ENCODE results near the gene CACHD1. TPM values are rescaled to one million over a fixed set of nuclear protein-coding genes. Genes with fewer than 3 reads are reported as not detected.

CACHD1 gene
- total and polyA plus RNA-seq, 11 donors: 0.89 to 10.0 (median 2.4) TPM

DNA sequence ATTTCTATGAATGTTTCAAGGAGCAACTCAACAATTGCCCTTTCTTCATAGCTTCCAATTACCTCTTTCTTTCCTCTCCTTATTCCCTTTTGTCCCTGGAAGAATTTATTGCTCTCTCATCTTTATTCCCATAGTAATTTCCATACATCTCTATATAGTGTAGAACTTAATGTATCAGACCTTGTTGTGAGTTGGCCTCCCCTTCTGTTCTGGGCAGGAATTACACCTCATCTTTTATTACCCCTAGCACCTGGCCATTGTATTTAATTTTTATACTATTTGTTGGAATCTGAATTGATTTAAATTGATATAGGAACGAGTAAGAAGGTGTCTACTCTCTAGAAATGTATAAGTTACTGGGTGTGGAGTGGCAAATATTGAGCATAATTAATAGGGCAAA, 114.5 kb downstream of the CACHD1 start:
- Histone ChIP-seq H3K9me3 (no peaks in the 10 kb centered on the region), H3K4me1 (peaks cover 0 to 15% (median 0%) of the 10 kb centered on the region in 12 donors), H3K36me3 (no peaks in the 10 kb centered on the region), H3K27me3 (no peaks in the 10 kb centered on the region), H3K4me3 (no peak overlapping the region), H3K27ac (no peak overlapping the region)
- DNase-seq (no peak), ATAC-seq (no peak)
- TF ChIP-seq, protein P1, sequence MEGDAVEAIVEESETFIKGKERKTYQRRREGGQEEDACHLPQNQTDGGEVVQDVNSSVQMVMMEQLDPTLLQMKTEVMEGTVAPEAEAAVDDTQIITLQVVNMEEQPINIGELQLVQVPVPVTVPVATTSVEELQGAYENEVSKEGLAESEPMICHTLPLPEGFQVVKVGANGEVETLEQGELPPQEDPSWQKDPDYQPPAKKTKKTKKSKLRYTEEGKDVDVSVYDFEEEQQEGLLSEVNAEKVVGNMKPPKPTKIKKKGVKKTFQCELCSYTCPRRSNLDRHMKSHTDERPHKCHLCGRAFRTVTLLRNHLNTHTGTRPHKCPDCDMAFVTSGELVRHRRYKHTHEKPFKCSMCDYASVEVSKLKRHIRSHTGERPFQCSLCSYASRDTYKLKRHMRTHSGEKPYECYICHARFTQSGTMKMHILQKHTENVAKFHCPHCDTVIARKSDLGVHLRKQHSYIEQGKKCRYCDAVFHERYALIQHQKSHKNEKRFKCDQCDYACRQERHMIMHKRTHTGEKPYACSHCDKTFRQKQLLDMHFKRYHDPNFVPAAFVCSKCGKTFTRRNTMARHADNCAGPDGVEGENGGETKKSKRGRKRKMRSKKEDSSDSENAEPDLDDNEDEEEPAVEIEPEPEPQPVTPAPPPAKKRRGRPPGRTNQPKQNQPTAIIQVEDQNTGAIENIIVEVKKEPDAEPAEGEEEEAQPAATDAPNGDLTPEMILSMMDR (IDR thresholded peaks at IDR 0.05): peak in 1 of 12 donors; percentile 16
- TF ChIP-seq POLR2A (IDR thresholded peaks at IDR 0.05): no peak
- intact Hi-C loops (cut with DNase I): loop anchor here in 1 of 10 donors (10.0 kb wide), 1 partner anchor 50 kb away; no protein-coding TSS in a partner anchor
- WGBS, 4 donors: 93 to 98% (median 95%) methylated on average over 1 of the region's 1 CpG

DNA sequence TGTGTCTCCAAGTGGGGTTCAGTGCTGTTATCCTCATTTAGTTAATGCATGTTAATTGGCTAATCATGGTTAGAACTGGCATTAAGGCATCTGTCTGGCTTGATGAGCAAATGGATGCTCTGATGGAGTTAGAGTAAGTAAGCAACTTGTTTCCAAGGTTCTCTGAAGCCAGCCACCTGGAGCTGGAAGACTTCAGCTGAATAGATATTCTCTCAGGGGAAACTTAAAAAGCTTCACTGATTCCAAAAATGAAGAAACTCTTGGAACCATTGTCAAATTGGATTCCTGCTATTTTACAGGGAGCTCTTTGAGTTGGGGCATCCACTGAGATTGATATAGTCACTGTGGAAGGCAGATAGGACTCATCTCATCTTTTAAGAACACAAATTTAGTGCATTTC, 118.9 kb downstream of the CACHD1 start:
- ATAC-seq: no peak
- no peak overlapping the region for H3K27ac ChIP-seq
- intact Hi-C loops (cut with DNase I): loop anchor here in 1 of 10 donors (10.0 kb wide), 1 partner anchor 46 kb away; no protein-coding TSS in a partner anchor
- no peaks in the 10 kb centered on the region for H3K4me1 ChIP-seq
- H3K9me3 ChIP-seq: no peaks in the 10 kb centered on the region
- H3K4me3 ChIP-seq: no peak overlapping the region
- no peak for DNase-seq
- H3K36me3 ChIP-seq: no peaks in the 10 kb centered on the region
- H3K27me3 ChIP-seq: no peaks in the 10 kb centered on the region
- TF ChIP-seq, protein P1 (IDR thresholded peaks at IDR 0.05): no peak
- no peak for TF ChIP-seq POLR2A (IDR thresholded peaks at IDR 0.05)

DNA sequence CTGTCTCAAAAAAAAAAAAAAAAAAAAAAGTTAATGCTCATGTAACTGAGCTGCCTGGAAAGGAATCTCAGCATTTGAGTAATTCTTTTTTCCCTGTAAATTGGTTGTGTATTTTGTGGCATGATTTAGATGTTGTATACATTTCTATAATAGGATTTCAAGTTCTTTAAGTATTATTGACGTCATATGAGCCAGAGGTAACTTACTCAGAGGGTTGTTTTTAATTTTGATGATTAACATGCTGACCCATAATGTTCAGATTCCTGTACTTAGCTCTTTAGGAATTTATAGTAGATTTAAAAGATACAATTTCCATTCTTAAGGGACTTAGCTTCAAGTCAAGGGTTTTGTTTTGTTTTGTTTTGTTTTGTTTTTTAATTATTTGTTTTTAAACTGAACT, 120.4 kb downstream of the CACHD1 start:
- no peaks in the 10 kb centered on the region for H3K9me3 ChIP-seq
- TF ChIP-seq, protein P1 (IDR thresholded peaks at IDR 0.05): no peak
- TF ChIP-seq POLR2A (IDR thresholded peaks at IDR 0.05): no peak
- WGBS, 4 donors: 94 to 99% (median 97%) methylated on average over 1 of the region's 1 CpG
- H3K27me3 ChIP-seq: no peaks in the 10 kb centered on the region
- H3K4me3 ChIP-seq: no peak overlapping the region
- no peaks in the 10 kb centered on the region for H3K36me3 ChIP-seq
- no peaks in the 10 kb centered on the region for H3K4me1 ChIP-seq
- ATAC-seq (no peak), DNase-seq (no peak)
- intact Hi-C loops (cut with DNase I): loop anchor here in 1 of 10 donors (10.0 kb wide), 1 partner anchor 116 kb away; the partner anchor contains the start of gene CACHD1
- no peak overlapping the region for H3K27ac ChIP-seq

DNA sequence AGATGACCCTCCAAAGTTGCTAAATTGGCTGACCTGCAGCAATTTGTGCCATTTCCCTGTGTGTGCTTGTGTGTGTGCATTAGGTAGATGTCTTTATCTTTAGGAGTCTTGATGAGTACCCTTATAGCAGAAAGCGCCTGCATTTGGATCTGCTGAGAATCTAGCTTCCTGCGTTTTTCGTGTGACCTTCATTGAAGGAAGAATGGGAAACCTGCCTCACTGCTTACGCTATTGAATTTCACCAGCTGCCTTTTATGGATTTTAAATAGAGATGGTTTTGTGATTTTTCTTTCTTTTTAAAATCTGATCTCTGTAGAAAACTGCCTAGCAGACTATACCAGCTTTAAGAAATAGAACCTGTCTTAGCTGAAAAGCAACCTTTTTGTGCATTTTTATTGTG, 124.5 kb downstream of the CACHD1 start:
- no peaks in the 10 kb centered on the region for H3K36me3 ChIP-seq
- H3K27me3 ChIP-seq: no peaks in the 10 kb centered on the region
- H3K9me3 ChIP-seq: no peaks in the 10 kb centered on the region
- intact Hi-C loops (cut with DNase I): loop anchor here in 1 of 10 donors (10.0 kb wide), 1 partner anchor 120 kb away; the partner anchor contains the start of gene CACHD1
- 74 to 89% (median 79%) methylated on average over 4 of the region's 4 CpGs for WGBS, 4 donors
- peaks cover 0 to 17% (median 2%) of the 10 kb centered on the region in 12 donors for H3K4me1 ChIP-seq
- TF ChIP-seq, protein P1 (IDR thresholded peaks at IDR 0.05): no peak
- no peak for TF ChIP-seq POLR2A (IDR thresholded peaks at IDR 0.05)
- H3K4me3 ChIP-seq: no peak overlapping the region
- DNase-seq (no peak), ATAC-seq (no peak)
- no peak overlapping the region for H3K27ac ChIP-seq
